Measurements from ENCODE around the gene SHMT1. TPM values are rescaled to one million over a fixed set of nuclear protein-coding genes. Genes with fewer than 3 reads are reported as not detected.
A peak's percentile ranks its signal among the peaks of the same experiment; 100 is the strongest.
"Not testable (repeated sequence)": the region's sequence is repeated elsewhere in the genome, so short reads cannot be mapped to it uniquely, and the experiment has no call there.

SHMT1 gene
- total RNA-seq, 1 donor from 2014 or later: 28.0 TPM

GRCh38 chr17:18380471-18381157, 17.3 kb upstream of the SHMT1 start:
- intact Hi-C loops (cut with DNase I): no loop called here
- ATAC-seq (no peak), DNase-seq (ENCODE audit: low spot score) (peak; percentile 55)

DNA sequence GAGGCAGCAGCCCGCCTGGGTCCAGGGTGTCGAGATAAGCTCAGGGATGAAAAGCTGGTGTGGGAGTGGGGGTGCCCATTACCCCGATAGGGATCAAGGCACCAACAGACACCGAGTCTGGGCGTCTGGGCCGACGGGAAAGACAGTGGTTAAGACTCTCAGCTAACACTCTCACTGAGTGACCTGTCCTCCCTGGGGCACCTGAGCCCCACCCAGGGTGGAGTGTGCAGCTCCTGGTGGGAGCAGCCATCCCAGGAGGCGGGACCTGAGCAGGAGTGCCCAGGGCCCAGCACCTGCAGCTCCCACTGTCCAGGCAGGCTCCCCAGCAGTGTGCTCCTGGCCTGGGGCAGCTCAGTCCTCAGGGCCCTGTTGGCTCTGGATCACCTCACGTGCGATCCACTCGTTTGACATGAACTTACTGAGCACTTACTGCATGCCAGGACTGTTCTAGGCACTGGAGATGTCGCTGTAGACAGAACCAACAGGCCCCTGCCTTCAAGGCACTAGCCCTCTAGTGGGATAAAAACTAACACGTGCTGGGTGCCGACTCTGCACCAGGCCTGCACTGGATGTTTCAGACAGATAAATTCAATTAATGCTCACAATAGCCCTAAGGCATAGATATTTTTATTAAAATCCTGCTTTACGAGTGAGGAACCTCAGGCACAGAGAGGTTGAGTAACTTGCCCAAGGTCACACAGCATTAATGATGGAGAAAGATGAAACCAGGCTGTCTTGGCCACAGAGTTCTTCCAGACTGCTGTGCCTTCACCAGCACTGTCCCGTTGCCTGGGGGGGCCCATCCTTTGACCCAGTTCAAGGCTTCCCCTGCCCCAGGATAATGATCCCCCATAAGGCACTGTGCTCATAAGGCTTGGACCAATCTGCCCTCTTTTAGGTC, 16.1 kb upstream of the SHMT1 start:
- no peak for ATAC-seq
- intact Hi-C loops (cut with DNase I): no loop called here
- DNase-seq (ENCODE audit: low spot score): peak; percentile 42

- DNase-seq (ENCODE audit: low spot score); ATAC-seq; intact Hi-C loops (cut with DNase I): not testable (repeated sequence)
These were observed 15.3 kb upstream of the SHMT1 start for GRCh38 chr17:18378614-18379013.

DNA sequence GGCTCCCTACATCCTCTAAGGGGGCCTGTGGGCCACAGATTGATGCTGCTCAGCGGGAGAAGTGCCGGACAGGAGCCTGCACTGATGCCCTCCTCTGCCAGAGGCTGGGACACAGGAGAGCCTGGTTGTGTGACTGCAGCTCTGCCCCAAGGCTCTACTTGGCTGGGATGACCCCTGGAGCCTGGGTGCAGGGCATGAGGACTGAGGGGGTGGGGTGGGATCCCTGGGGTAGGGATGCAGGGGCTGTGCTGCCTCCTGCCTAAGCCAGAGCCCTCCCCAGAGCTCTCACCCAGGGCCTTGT, 14.8 kb upstream of the SHMT1 start:
- no peak for DNase-seq (ENCODE audit: low spot score)
- intact Hi-C loops (cut with DNase I): no loop called here
- ATAC-seq: no peak

GRCh38 chr17:18377437-18378204, 14.3 kb upstream of the SHMT1 start, which contains the start of gene EVPLL:
EVPLL (plus strand) TSS chr17:18377778; CDS start chr17:18380938, 3,160 bp downstream.
- peak; percentile 40 for ATAC-seq
- no peak for DNase-seq (ENCODE audit: low spot score)
- intact Hi-C loops (cut with DNase I): no loop called here

DNA sequence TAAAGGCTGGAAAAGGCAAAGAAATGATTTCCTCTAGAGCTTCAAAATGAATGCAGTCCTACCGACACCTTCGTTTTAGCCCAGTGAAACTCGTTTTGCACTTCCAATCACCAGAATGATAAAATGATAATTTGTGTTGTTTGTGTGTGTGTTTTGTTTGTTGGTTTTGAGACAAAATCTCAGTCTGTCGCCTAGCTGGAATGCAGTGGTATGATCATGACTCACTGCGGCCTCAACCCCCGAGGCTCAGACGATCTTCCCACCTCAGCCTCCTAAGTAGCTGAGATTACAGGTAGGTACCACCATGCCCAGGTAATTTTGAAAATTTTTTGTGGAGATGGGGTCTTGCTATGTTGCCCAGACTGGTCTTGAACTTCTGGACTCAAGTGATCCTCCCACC, 10.9 kb upstream of the SHMT1 start:
- DNase-seq (ENCODE audit: low spot score): no peak
- no peak for ATAC-seq
- intact Hi-C loops (cut with DNase I): no loop called here

DNA sequence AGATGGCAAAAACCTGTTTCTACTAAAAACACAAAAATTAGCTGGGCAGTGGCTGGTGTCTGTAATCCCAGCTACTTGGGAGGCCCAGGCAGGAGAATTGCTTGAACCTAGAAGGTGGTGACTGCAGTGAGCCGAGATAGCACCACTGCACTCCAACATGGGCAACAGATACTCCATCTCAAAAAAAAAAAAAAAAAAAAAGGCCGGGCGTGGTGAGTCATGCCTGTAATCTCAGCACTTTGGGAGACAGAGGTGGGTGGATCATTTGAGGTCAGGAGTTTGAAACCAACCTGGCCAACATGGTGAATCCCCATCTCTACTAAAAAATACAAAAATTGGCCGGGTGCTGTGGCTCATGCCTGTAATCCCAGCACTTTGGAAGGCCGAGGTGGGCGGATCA, 9.8 kb upstream of the SHMT1 start:
- DNase-seq (ENCODE audit: low spot score); intact Hi-C loops (cut with DNase I); ATAC-seq: not testable (repeated sequence)

DNA sequence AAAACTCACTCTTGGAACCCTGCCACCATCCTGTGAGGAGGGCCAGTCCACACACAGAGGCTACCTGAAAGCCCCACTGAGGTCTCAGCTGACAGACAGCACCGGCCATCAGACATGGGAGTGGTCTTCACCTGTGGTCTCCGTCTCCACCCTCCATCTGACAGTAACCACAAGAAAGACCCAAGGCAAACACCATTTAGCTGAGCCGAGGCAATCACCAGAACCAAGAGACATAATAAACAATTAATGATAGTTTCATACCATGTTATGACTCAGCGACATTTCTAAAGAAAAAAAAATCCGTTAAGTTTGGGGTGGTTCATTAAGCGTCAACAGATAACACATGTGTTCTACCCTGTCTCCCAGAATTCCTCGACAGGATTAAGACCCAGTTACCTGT, 8.1 kb upstream of the SHMT1 start:
- no peak for DNase-seq (ENCODE audit: low spot score)
- intact Hi-C loops (cut with DNase I): no loop called here
- ATAC-seq: no peak

DNA sequence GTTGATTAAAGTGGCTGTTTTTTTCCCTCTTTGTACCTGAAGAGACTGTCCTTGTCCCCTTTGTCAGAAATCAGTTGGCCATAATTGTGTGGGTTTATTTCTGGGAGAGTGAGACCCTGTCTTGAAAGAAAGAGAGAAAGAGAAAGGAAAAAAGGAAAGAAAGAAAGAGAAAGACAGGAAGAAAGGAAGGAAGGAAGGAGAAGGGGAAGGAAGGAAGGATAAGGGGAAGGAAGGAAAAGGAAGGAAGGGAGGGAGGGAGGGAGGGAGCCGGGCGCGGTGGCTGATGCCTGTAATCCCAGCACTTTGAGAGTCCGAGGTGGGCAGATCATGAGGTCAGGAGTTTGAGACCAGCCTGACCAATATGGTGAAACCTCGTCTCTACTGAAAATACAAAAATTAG, 7.4 kb upstream of the SHMT1 start:
- no peak for ATAC-seq
- intact Hi-C loops (cut with DNase I): no loop called here

DNA sequence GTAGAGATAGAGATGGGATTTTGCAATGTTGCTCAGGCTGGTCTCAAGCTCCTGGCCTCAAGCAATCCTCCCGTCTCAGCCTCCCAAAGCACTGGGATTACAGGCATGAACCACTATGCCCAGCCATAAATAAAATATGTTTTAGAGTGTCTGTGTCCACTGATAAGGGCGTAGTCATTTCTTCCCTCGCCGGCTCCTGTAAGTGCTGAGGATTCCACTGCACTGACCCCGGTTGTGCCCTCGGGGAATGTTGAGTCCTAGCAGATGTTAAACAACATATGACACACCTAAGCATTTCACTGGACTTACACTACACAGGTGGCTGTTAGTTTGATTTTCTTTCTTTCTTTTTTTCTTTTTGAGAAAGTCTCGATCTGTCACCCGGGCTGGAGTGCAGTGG, 5.6 kb upstream of the SHMT1 start:
- DNase-seq (ENCODE audit: low spot score): no peak
- intact Hi-C loops (cut with DNase I): no loop called here
- no peak for ATAC-seq

More for the DNA sequence above, 7.4 kb upstream of the SHMT1 start:
- no peak for DNase-seq (ENCODE audit: low spot score)

- intact Hi-C loops (cut with DNase I): no loop called here
- no peak for DNase-seq (ENCODE audit: low spot score)
- ATAC-seq: no peak
These were observed 816 bp upstream of the SHMT1 start for GRCh38 chr17:18364166-18364565.

DNA sequence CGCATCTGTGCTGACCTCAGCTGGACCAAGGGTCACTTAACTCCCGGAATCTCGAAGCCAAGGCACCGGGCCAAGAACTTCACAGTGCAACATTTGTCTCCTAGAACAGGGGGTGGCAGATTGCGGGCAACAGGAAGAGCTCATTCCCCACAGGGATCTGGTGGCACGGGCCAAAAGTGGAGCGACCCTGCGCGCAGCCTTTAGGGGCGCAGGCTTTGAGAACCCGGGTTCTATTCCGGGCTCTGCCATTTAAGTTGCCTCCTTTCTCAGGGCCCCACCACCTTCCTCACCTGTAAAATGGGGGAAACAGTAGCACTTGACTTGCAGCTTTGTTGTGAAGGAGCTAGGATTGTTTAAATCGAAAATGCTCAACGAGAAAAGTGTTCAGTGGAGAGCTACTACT, 651 bp downstream of the SHMT1 start:
- intact Hi-C loops (cut with DNase I): no loop called here
- DNase-seq (ENCODE audit: low spot score): peak; percentile 88
- ATAC-seq: peak; percentile 63

DNA sequence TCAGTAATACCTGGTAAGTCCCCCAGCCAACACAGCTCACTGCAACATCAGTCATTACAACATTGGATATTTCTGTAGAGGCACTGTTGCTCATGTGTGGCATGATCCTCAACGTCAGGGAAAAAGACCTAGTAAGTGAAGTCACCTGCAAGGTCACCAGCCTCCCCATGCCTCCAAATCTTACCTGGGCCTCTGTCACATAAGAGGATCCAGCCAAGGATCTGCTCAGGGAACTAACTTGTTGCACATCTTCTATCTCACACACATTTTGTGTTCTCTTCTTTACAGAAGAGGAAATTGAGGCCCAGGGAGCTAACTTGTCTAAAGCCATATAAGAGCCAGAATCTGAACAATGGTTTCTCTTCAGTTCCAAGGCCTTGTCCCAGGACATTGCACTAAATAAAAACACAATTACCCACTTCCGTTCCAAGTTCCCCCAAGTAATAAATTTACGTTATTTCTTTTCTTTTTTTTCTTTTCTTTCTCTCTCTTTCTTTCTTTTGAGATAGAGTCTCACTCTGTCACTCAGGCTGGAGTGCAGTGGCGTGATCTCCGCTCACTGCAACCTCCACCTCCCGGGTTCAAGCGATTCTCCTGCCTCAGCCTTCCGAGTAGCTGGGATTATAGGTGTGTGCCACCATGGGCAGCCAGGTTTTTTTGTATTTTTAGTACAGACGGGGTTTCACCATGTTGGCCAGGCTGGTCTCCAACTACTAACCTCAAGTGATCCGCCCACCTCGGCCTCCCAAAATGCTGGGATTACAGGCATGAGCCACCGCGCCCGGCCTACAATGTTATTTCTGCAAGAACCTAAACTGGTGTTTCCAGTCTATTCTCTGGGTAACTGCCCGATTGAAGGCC, 1.3 kb downstream of the SHMT1 start:
- ATAC-seq (no peak), DNase-seq (ENCODE audit: low spot score) (no peak)
- intact Hi-C loops (cut with DNase I): no loop called here

- intact Hi-C loops (cut with DNase I): no loop called here
- DNase-seq (ENCODE audit: low spot score) (no peak), ATAC-seq (no peak)
These were observed 2.8 kb downstream of the SHMT1 start for GRCh38 chr17:18360518-18360917.

- intact Hi-C loops (cut with DNase I): no loop called here
- DNase-seq (ENCODE audit: low spot score) (no peak), ATAC-seq (peak; percentile 90)
These were observed 6.7 kb downstream of the SHMT1 start for GRCh38 chr17:18356624-18357023.

DNA sequence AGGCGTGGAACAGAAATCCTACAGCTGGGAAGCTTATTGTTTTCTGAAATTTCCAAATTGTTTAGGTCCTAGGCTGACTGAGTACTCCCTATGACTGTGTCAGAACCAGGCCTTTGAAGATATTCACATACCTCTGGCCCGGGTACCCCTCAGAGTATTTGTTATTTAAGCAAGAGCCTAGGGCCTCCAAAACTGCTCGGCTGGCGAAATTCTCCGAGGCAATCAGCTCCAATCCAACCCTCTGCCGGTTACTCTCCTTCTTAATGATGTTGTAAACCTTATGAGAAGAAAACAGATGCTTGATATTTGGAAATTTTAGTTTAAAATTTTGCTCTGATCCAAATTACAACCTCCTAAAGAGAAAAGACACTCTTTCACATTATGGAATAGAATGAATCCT, 9.8 kb downstream of the SHMT1 start:
- intact Hi-C loops (cut with DNase I): no loop called here
- ATAC-seq (no peak), DNase-seq (ENCODE audit: low spot score) (no peak)

GRCh38 chr17:18344021-18344420, 19.3 kb downstream of the SHMT1 start:
- no peak for ATAC-seq
- DNase-seq (ENCODE audit: low spot score): no peak
- intact Hi-C loops (cut with DNase I): no loop called here

DNA sequence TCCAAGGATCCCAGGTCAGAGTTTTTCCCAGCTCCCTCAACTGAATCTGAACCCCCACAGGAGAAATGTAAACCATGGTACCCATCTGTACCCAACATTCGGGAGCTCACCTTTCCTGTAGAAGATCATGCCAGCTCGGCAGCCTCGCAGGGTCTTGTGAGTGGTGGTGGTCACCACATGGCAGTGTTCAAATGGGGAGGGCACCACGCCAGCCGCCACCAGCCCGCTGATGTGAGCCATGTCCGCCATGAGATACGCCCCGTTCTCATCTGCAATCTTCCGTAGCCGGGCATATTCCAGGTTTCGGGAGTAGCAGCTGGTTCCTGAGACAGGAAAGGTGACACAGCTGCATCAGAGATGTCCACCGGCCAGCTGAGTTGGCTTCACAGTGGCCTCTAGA, 23.4 kb downstream of the SHMT1 start:
- ATAC-seq (no peak), DNase-seq (ENCODE audit: low spot score) (no peak)
- intact Hi-C loops (cut with DNase I): no loop called here

GRCh38 chr17:18338158-18338557, 25.2 kb downstream of the SHMT1 start:
- DNase-seq (ENCODE audit: low spot score); ATAC-seq; intact Hi-C loops (cut with DNase I): not testable (repeated sequence)

Measured in sciatic nerve (tissue), 2 donors.